NCI-H2196 (cell line): ENCODE measurements around the gene MAPKAP1.
A peak's percentile ranks its signal among the peaks of the same experiment; 100 is the strongest.
"Not testable (repeated sequence)": the region's sequence is repeated elsewhere in the genome, so short reads cannot be mapped to it uniquely, and the experiment has no call there.

Experiments
- DNase-seq: peaks from one replicate; lab custom pipeline; 2025; ENCODE audit not compliant: unreplicated experiment; lab: John Stamatoyannopoulos, UW

The MAPKAP1 gene

GRCh38 chr9:125570246-125570645 is 136.8 kb downstream of the MAPKAP1 start:
- DNase-seq = no peak

GRCh38 chr9:125568621-125569020 is 138.4 kb downstream of the MAPKAP1 start:
- DNase-seq = no peak

- not testable (repeated sequence) for DNase-seq
Measured at GRCh38 chr9:125566051-125566450, 141.0 kb downstream of the MAPKAP1 start.

GRCh38 chr9:125565126-125565525 is 141.9 kb downstream of the MAPKAP1 start:
- DNase-seq = no peak

GRCh38 chr9:125564631-125565030 is 142.4 kb downstream of the MAPKAP1 start:
- DNase-seq = no peak

- no peak for DNase-seq
Measured at GRCh38 chr9:125561509-125562148, 145.4 kb downstream of the MAPKAP1 start.

GRCh38 chr9:125559894-125560293 is 147.1 kb downstream of the MAPKAP1 start:
- DNase-seq = no peak

- DNase-seq = no peak
Measured at GRCh38 chr9:125559194-125559593, 147.8 kb downstream of the MAPKAP1 start.

GRCh38 chr9:125558453-125559092 is 148.4 kb downstream of the MAPKAP1 start:
- peak; percentile 74 for DNase-seq

- no peak for DNase-seq
Measured at GRCh38 chr9:125556046-125556721, 150.8 kb downstream of the MAPKAP1 start.

- no peak for DNase-seq
Measured at GRCh38 chr9:125554726-125555125, 152.3 kb downstream of the MAPKAP1 start.

GRCh38 chr9:125551781-125552180 is 155.2 kb downstream of the MAPKAP1 start:
- no peak for DNase-seq

GRCh38 chr9:125549891-125550885 is 156.8 kb downstream of the MAPKAP1 start:
- DNase-seq = no peak

GRCh38 chr9:125549465-125549871 is 157.5 kb downstream of the MAPKAP1 start:
- DNase-seq = peak; percentile 32

GRCh38 chr9:125549039-125549438 is 158.0 kb downstream of the MAPKAP1 start:
- no peak for DNase-seq

- no peak for DNase-seq
Measured at GRCh38 chr9:125548141-125548540, 158.9 kb downstream of the MAPKAP1 start.

GRCh38 chr9:125547368-125547767 is 159.6 kb downstream of the MAPKAP1 start:
- no peak for DNase-seq

- no peak for DNase-seq
Measured at GRCh38 chr9:125545845-125546244, 161.2 kb downstream of the MAPKAP1 start.

GRCh38 chr9:125544988-125545651 is 161.9 kb downstream of the MAPKAP1 start:
- DNase-seq = no peak

GRCh38 chr9:125544484-125544883 is 162.5 kb downstream of the MAPKAP1 start:
- DNase-seq = no peak
